Fibroblast of skin of right quadriceps (primary cell): ENCODE measurements around the gene HMCN1.
"Not testable (repeated sequence)": the region's sequence is repeated elsewhere in the genome, so short reads cannot be mapped to it uniquely, and the experiment has no call there.

Experiments
- DNase-seq: peaks from one replicate; pipeline ENCODE4 v3.0.0-alpha.2; 2013

The HMCN1 gene

GRCh38 chr1:185742403-185742802 lies 8.2 kb downstream of the HMCN1 start:
- DNase-seq = no peak

DNA sequence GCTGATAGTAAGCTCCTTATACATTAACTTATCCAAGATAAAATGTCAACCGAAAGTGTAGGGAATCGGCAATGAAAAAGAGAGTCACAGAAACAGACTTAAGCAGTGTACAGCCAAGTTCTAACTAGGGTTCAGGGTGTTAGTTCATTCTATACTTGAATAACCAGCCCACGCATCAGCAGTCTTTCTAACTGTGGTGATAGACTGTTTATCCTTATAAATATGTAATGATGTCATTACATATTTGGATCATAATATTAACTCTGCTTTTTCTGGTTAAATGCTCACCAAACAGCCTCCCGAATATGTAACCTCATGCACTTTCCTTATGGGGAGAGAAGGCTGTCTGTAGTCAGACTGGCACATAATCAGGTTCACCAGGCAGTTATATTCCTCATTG lies 11.0 kb downstream of the HMCN1 start:
- DNase-seq = no peak

DNA sequence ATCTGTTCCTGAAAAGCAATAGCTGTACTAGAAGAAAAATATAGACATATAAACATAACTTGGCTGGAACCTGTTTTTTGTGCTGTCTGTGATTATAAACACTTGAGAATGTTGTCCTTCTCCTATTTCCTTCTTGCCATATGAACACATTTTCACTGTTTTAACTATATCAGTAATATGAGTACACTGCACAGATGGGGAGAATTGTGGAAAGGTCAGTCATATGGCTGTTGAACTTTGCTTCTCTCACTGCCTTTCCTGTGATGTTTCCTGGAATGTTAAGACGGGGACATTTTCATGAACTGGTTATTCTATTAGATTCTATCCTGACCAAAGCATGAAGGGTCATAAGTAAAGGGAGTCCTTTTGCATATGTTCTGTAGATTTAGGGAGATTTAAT lies 24.9 kb downstream of the HMCN1 start:
- no peak for DNase-seq

DNA sequence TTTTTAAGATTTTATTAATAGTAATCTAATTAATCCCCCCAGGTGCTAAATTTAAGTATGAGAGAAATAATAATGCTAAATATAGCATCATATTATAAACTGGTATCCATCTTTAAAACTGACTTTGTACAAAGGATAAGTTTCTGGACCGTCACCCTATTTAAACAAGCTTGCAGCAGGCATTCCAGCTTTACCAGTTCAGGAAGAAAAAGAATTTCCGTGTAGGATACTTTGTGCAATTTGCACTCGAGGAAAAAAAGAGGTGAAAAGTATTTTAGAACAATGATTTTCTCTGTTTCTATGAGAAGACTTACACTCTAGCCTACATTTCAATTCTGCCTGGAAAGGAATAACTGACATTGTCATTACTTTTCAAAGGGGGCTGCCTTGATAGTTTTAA lies 27.6 kb downstream of the HMCN1 start:
- no peak for DNase-seq

- no peak for DNase-seq
Measured at GRCh38 chr1:185767508-185768120, 33.4 kb downstream of the HMCN1 start.

DNA sequence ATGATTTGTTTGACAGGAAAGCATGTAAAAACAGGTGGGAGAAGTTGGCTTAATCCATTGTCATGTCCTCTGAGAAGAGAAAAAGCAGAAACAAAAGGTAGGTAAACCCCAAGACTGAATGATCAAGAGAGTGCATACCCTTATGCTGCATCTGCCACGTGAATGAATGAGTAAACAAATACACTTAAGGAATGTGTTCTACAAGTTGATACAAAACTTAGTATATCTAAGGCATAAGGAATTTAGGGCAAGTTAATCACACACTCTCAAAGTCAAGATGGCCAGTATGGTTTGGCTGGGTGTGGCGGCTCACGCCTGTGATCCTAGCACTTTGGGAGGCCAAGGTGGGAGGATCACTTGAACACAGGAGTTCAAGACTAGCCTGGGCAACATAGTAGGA lies 34.2 kb downstream of the HMCN1 start:
- no peak for DNase-seq

- no peak for DNase-seq
Measured at GRCh38 chr1:185769136-185769535, 34.9 kb downstream of the HMCN1 start.

- peak; percentile 76 for DNase-seq
Measured at GRCh38 chr1:185774394-185774793, 40.2 kb downstream of the HMCN1 start.

GRCh38 chr1:185775501-185775900 lies 41.3 kb downstream of the HMCN1 start:
- DNase-seq = peak; percentile 60

DNA sequence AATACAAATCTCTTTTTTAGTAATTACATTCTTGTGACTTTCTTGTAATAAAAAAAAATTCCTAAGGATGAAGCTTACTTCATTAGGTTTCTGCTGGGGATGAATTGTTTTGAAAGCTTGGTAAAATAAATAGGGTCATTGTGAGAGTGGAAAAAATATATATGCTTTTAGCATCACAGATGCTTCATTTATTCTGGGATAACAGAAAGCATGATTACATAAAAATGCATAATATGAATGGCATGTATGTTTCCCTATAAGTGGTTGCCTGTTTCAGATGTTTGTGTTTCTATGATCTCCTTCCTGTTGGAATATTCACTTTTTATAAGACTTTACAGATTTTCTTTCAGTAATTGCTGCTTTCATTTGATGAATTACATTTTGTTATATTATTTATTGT lies 42.3 kb downstream of the HMCN1 start:
- peak; percentile 62 for DNase-seq

DNA sequence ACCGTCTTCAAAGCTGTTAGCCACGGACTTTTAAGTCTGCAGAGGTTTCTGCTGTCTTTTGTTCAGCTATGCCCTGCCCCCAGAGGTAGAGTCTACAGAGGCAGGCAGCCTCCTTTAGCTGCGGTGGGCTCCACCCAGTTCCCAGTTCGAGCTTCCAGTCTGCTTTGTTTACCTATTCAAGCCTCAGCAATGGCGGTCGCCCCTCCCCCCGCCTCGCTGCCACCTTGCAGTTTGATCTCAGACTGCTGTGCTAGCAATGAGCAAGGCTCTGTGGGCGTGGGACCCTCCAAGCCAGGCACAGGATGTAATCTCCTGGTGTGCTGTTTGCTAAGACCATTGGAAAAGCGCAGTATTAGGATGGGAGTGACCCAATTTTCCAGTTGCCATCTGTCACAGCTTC lies 49.7 kb downstream of the HMCN1 start:
- DNase-seq = not testable (repeated sequence)

DNA sequence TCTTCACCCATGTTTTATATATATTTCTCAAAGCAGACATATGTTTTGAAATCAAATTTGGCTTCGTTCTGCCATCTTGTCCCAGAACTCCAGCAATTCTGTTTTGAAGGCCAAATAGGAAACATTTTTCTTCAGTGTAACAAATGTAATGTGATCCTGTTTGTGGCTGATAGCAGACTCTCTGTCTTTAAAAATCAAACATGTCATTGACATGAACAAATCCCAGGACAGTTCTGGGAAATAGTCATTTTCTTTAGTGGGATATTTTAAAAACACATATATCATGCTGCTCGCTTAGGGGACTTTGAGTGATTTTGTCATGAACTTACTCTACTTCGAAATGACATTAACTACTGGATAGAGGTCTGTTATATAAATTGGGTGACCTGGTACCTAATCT lies 51.4 kb downstream of the HMCN1 start:
- DNase-seq = no peak

- DNase-seq = peak; percentile 96
Measured at GRCh38 chr1:185786524-185786923, 52.3 kb downstream of the HMCN1 start.

- DNase-seq = peak; percentile 8
Measured at GRCh38 chr1:185787238-185787637, 53.0 kb downstream of the HMCN1 start.

GRCh38 chr1:185788386-185788785 lies 54.2 kb downstream of the HMCN1 start:
- peak; percentile 56 for DNase-seq

DNA sequence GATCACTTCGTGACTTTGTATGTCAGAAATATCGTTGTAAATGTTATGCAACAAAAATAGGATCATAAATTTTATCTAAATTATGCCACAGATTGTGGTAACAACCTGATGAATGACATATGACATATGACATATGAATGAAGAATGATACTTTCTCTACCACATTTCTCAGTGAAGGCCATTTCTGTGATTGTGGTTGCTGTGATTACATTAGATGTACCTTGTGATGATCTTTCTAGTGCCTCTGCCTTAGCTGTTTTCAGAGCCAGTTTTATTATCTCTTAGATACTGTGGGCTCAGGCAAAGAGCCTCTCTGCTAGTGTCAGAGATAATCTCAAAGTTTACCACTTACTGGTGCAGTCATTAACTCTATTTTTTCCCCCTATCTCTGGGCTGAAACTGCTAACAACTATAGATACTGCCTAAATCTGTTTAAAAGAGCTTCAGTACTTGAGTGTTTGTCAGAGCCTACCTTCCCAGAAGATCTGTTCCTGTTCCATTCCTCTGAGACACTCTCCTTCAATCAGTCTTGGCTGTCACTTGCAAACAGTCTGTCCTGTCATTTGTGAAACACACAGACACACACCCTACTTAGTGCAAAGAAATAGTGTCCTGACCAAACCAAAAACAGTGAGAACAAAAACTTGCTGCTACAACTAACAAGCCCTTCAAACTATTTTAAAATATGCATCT lies 55.5 kb downstream of the HMCN1 start:
- peak; percentile 10 for DNase-seq

DNA sequence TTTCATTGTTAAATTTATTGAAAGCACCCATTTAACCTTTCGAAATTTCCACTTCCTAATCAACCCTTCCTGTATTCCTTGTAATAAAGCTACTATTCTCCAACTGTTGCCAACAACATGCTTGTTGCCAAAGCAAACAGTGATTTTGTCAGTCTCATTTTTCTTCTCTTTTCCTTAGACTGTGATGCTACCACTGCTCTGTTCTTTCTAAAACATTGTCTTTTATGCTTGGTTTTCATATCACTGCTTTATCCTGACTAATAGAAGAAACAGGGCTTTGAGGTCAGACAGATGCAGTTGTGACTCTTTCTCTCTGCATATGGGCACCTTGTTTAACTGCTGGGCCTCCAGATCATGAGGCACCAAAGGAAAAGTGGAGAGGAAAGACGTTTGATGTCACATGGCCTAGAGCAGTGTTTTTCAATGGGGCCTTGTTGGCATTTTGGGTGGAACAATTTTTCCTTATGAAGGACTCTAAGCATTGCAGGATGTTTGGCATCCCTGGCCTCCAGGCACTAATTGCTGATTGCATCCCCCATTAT lies 56.1 kb downstream of the HMCN1 start:
- peak; percentile 58 for DNase-seq

DNA sequence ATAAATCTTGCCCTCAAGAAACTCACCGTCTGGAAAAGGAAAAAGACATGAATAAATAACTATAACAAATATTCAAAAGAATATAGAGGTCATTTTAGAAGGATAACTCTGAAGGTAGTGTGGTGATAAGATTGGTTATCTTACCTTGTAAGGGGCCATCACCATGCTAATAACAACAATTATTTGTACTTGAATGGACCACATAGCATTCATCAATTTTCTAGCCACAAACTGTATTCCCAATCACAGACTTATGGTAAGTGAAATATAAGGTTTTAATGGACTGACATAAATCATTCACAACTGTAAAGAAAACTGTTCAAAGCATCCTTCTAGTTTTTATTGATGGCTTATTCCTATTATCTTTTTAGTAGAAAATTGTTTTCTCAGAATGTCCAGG lies 57.8 kb downstream of the HMCN1 start:
- no peak for DNase-seq

DNA sequence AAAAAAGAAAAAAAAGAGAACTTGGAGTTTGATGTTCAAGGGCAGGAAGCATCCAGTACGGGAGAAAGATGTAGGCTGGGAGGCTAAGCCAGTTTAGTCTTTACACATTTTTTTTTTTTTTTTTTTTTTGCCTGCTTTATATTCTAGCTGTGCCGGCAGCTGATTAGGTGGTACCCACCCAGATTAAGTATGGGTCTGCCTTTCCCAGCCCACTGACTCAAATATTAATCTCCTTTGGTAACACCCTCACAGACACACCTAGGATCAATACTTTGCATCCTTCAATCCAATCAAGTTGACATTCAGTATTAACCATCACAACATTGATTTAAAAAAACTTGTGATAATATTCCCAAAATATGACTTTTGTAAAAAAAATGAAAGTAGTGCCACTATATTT lies 60.3 kb downstream of the HMCN1 start:
- DNase-seq = not testable (repeated sequence)

DNA sequence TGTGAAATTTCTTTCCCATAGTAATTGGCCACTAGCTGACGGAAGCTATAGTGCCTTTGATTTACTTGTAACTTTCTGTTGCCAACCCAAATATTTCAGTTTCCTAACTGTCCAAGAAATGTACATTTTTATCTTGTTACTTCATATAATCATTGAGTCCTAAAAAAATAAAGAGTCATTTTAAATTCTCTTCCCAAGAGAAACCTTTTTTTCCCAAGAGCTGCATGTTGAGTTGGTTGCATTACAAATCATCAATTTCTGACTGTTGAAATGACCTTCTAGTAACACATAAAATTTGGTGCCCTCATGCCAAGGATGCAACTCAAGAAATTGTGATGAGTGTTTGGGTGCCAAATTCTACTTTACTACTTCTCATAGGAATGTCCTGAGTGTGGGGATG lies 61.0 kb downstream of the HMCN1 start:
- peak; percentile 84 for DNase-seq

DNA sequence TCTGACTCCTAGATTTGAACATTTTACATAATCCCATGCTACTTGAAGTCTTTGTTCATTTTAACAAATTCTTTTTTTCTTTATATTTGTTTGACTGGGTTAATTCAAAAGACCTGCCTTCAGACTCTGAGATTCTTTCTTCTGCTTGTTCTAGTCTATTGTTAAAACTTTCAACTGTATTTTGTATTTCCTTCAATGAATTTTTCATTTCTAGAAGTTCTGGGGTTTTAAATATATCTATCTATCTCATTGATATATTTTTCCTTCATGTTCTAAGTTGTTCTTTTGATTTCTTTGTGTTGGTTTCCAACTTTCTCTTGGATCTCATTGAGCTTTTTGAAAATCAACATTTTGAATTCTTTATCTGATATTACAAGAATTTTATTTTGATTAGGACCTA lies 64.3 kb downstream of the HMCN1 start:
- no peak for DNase-seq

DNA sequence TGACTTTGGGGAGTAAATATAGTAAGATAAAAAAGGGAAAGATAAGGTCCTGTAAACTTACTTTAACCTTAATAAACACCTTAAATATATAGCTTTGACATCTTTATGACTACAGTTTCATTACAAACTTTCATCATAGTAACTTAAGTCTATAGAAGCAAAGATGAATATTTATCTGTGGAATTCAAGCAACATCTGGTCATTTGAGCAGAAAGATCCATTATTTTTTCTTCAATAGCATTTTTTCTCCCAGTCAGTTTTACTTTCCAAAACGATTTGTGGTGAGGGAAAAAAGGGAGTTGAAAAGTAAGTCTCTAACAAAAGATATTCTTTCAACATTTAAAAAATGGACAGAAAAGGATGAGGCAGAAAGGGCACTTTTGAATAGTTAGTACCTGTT lies 69.0 kb downstream of the HMCN1 start:
- DNase-seq = peak; percentile 53

DNA sequence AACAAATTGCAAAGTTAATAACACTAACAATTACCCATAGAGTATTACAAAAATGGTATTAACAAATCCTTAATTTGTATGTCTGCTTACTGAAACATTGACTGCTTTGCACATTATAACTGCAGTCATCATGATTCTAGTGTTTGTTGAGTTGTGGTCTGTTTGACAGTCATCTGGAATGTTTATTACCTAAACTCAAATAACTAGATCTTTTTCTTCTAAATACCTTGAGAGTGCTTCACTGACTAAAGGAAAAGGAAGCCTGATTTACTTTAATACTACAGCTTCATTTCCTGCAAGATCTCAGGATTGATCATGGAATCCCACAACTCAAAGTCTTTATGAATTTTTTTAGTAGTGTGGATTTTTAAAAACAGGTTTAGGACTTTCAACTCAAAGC lies 70.0 kb downstream of the HMCN1 start:
- peak; percentile 68 for DNase-seq

GRCh38 chr1:185804608-185805007 lies 70.4 kb downstream of the HMCN1 start:
- DNase-seq = peak; percentile 14

DNA sequence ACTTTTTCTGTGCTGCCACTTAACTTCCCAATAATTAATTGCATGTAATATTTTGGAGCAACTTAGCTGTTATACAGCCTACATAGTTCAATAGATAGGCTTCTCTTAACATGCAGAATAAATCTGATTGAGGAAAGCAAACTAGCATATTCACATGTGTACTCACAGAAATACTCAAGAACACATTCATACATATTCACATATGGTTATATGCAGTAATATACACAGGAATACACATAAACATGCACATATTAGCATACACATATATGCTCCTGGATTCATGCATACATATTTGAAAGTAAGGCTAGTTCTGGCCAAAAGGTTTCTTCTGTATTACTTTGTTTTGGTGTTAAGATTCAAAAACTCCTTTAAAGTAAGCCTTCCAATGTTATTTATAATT lies 73.1 kb downstream of the HMCN1 start:
- DNase-seq = no peak
